Measurements from ENCODE around the gene TM7SF3.

TM7SF3 gene

DNA sequence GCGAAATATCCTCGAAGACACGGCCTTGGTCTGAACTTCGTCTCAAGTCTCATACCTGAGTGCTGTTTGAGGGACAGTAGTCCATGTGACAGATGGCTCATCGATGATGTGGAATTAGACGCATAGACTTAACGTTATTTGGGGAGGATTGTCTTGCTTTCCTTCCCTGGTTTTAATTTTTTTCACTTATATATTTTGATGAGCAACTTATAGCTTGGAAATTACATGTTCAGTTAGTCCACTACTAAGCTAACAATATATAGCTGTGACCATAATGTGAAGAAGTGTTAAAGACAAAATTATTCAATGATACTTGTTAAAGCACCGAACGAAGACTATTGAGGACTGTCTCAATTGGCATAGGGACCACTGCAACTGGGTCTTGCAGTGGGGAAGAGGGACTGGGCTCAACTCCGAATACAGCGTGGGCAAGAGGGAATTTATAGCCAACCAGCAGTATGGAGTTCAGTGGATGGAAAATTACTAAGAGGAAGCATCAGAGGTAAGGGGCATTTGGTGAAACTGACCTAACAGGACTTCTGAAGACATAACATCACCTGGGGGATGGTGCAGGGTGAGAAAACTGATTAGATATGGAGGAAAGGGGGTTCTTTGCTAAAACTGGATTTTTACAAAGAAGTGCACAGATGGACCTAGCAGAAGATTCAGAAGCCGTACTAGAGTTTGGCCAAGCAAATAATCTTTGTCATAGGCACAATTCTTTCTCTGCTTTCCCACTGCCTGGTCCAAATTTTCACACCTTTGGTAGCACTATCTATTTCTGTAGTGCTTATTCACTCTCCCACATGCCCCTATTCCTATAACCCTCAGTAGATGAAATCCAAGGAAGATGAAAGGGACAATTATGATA is 910 bp upstream of the TM7SF3 start:
- DNase-seq (ENCODE audit: low read depth) = no peak

DNA sequence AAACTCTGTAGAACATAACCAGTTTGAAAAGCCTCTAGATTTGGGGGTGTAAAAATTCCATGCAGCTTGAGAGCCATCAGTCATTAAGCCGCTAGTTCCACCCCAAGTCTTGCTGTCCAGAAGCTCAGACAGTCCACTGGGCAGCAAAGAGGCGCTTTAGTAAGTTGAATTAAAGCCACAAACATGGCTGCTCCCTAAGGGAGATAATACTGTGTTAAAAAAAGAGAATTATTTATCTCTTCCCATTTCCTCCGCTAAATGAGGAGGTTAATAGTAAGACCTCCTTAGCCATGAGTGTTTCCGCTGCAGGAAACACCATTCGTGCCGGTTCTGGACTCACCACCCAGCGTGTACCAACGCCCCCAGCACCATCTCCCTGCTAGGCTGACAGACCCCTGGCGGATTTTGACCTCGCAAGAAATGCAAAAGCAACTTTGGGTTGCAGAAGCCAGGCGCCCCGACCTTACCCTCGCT is 536 bp downstream of the TM7SF3 start:
- no peak for DNase-seq (ENCODE audit: low read depth)

DNA sequence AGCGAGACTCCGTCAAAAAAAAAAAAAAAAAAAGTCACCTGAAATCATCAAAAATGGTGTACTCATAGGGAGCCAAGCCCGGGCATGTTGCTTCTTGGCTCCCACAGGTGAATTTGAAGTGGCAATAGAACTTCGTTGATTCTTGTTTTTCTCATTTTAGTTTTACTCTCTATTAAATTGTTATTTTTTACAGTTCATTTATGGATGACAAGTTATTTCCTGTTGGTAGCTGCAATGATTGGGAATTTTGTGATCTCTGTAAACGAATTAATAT is 1.3 kb downstream of the TM7SF3 start:
- DNase-seq (ENCODE audit: low read depth) = no peak

DNA sequence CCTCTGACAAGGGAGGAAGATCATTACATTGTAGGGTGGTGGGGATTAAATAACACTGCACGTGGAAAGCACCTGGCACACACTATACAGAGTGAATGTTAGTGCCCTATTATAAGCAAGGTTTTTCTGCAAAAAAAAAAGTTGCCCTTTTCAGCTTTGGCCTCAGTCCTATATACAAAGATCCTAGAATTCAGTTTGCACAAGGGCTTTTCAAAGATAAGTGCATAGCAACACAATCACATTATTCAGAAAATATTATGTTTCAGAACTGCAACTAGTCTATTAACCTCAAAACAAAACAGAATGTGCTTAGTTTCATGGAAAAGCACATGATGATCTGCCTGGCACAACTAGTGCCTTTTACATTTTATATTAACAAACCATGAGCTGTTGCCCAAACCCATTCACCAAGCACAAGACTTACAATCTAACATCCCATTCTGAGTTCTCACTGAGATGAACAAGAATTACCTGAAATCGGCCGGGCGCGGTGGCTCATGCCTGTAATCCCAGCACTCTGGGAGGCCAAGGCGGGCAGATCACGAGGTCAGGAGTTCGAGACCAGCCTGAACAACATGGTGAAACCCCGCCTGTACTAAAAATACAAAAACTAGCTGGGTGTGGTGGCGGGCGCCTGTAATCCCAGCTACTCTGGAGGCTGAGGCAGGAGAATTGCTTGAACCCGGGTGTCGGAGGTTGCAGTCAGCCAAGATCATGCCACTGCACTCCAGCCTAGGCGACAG is 1.8 kb downstream of the TM7SF3 start:
- DNase-seq (ENCODE audit: low read depth) = no peak

DNA sequence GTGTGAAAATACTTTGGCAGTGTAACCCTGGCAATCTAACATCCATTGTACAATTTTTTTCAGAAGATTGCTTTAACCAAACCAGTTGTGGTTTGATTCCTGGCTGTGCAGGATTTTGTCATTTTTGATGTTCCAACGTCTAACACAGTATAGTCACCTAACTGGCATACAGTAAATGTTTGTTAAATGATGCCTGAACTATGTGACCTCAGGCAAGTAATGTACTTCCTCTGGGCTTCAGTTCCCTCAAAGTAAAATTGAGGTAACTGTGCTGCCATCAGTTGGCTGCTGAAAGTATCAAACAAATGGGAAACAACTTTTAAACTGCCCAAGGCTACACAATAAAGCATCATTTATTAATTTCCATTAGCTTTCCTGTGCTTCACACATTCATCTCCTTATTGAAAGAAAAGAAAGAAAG is 4.3 kb downstream of the TM7SF3 start:
- DNase-seq (ENCODE audit: low read depth) = no peak

DNA sequence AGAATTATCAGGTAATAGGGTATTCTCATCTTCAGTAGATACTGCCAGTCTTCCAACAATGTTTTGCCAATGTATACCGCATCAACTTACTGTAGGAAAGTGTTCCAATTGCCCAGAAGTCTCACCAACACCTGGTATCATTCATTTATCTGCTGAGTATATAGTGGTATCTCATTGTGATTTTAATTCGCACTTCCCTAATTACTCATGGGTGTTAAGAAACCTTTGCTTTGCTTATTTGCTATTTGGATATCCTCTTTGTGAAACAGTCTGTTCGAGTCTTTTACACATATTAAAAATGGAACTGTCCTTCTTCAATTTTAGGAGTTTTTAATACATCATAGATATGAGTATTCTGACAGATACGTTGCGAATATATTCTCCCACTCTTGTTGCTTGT is 6.1 kb downstream of the TM7SF3 start:
- DNase-seq (ENCODE audit: low read depth) = no peak

DNA sequence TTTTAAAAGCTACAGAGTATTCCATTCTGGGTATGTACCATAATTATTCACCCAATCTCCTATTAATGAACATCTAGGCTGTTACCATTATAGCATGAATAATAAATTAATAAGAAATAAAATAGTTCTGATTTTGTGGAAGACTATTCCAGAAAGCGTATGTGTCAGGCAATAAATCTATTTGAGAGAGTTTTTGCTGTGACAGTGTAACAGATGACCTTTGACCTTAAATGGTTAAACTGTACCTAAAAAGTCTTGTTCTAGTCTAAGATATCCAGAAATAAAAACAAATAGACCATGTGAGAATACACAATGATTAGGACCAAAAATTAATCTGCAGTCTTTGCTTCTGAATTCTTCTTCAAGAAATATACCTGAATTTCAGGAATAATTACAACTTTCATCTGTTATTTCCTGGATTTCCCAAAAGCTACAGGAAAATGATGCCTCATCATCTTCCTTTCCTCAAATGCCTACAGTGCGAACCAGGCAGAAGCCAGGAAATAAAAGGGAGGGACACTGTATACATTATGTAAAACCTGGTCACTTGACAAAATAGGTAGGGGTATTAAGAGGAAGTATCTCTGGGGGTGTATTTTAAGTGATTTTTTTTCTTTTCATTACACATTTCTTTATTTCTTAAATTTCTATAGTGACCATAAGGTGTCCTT is 7.3 kb downstream of the TM7SF3 start:
- DNase-seq (ENCODE audit: low read depth) = no peak

DNA sequence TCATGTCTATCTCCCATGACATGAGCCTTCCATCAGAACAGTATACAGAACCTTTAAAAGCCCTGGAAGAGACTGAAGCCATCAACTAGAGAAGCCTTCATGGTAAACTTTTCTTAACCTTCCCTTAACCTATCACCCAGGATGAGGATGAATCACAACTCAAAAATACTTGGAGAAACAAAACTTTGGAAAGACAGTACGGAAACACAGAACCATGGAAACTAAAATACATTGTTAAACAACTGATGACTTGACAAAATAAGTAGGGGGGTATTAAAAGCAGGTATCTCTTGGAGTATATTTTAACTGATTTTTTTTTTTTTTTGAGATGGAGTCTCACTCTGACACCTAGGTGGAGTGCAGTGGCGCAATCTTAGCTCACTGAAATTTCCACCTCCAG is 8.7 kb downstream of the TM7SF3 start:
- DNase-seq (ENCODE audit: low read depth) = no peak

DNA sequence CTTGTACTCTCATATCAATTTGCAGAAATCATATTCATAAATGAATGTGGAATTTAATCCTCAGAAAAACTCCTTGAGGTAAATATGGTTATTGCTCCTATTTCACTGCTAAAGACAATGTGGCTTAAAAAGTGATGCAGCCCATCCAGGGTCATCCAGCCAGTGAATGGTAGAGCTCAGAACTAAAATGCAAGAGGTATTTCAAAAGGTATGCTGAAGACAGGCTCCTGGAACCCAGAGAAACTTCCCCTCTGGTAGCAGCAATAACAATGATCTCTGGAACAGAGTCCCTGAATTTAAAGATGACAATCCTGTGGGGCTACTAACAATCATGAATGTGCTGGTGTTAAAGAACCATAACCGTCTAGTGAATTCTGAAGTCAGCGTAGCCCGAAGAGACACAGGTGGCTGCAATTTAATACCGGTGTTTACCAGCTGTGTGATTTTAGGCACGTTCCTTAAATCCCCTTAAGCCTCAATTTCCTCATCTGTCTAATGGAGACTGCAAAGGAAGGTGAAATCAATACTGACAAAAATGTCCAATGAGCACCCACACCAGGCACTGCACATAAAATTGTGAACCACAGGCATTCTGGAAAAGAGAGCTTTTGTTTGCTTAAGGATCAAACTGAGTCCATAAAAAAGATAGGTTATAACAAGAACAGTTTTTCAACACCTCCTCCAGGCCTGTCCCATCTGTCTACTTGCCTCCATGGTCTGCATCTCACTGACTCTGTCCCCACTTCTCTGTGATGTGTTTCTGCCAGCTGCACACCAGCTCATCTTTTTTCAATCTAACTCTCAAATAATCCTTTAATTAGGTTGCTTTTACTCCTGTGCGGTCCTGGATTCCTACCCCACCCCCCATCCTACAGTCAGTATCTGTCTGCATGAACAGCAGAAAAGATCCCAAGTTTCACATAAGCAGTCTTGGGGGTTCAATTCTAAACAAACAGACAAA is 10.5 kb downstream of the TM7SF3 start:
- no peak for DNase-seq (ENCODE audit: low read depth)

DNA sequence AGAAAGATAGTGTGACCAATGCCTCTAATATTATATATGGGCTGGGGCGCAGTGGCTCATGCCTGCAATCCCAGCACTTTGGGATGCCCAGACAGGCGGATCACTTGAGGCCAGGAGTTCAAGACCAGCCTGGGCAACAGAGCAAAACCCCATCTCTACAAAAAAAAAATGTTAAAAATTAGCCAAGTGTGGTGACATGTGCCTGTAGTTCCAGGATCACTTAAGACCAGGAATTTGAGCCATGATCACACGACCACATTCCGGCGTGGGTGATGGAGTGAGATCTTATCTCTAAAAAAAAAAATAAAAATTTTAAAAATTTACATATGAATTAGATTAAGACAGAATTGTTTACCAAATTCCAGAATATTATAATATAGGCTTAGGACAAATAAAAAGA is 12.0 kb downstream of the TM7SF3 start:
- DNase-seq (ENCODE audit: low read depth) = no peak

DNA sequence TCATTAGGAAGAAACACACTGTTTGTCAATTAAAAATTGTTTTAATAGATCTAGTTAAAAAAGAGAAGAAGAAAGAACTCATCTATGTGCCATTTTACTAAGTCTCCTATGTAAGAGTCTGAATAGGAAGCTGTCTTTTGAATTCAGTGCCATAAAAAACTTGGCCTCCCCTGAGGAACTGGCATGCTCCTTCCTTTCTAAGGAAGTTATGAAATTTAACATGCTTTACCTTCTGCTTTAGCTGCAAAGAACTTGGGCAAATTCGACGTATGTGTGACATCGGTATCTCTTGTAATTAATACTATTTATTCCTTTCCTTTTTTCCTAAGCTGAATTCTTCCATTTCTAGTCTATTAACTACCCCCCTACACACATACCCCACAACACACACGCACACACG is 12.5 kb downstream of the TM7SF3 start:
- no peak for DNase-seq (ENCODE audit: low read depth)

DNA sequence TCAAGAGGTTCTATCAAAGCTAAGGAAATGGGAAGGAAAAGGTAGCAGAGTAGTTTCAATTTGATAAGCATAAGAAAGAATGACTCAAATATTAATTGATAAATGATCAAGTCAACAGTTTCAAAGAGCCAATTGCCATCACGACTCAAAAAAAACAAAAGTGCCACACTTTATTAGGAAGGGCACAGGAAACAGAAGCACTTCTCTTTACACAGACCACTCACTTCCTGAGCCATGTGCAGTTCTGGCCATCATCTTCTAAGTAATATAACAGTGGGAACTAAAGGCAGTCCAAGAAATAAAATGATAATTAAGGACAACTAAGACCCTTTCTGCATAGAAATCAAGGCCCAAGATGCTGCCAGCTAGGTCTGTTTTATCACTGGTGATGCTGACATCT is 13.2 kb downstream of the TM7SF3 start:
- DNase-seq (ENCODE audit: low read depth) = no peak

DNA sequence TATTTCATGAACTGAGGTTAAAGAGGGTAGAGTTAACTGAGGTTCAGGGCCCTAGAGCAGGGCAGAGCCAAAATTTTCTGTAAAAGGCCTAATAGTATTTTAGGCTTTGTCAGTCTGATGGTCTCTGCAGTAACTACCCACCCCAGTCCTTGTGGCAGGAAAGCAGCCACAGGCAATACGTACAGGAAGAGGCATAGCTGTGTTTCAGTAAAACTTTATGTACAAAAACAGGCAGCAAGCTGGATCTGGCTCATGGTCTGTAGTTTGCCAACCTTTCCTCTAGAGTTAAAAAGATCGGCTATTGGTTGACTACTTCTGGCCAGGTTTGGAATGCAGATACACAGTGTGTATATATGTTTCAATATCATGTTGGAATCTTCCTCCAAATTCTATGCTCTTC is 17.2 kb downstream of the TM7SF3 start:
- DNase-seq (ENCODE audit: low read depth) = no peak

DNA sequence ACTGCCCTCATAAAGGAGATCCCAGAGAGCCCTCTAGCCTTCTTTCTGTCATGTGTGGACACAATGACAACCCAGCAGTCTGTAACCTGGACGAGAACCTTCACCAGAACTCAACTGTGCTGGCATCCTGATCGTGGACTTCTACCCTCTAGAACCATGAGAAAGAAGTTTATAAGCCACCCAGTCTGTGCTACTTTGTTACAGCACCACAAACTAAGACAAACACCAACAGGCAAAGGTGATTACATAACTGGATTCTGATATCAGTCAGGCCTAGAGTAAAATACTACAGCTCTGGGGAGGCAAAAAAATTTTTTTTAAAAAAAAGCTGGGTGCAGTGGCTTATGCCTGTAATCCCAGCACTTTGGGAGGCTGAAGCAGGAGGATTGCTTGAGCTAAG is 18.5 kb downstream of the TM7SF3 start:
- no peak for DNase-seq (ENCODE audit: low read depth)

DNA sequence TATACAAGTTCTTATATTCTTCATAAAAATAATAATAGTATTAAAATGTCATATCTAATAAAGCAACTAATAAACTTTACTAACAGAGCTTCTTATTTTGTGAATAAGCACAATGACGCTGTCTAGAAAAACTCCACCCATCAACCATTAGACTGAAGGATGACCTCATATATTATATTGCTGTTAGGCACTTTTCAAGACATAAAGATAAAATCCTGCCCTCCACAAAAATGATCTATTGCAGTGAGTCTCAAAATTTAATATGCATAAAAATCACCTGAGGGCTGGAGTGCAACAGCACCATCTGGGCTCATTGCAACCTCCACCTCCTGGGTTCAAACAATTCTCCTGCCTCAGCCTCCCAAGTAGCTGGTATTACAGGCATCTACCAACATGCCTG is 20.1 kb downstream of the TM7SF3 start:
- DNase-seq (ENCODE audit: low read depth) = no peak

DNA sequence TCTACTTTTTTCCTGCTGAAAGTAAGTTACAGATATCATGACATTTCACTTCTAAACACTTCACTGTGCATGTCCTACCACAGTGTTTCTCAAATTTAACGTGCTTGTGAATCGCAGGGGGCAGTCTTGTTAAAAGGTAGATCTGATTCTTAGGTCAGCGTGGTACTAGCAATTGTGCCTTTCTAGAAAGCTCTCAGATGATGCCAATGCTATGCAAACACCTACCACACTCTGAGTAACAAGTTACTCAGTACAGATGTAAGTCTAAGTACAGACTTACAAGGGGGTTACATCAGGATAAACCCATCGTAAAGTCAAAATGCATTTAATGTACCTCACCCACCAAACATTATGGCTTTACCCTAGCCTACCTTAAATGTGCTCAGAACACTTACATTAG is 22.4 kb downstream of the TM7SF3 start:
- DNase-seq (ENCODE audit: low read depth) = no peak

DNA sequence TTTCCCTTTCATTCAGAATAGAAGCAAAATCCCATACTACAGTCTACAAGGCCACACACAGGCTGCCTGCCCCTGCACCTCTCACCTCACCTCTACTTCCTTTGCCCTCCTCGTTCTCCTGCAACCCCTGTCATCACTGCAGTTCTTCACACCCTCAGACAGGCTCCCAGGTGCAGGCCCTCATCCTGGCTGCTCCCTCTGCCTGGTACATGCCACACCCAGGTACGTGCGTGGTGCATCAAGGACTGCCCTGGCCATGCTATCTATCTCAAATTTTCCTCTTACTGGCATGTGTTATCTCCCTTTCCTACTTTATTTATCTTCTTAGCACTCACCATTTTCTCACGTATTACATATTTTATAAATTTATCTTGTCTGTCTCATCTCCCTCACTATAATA is 24.3 kb downstream of the TM7SF3 start:
- DNase-seq (ENCODE audit: low read depth) = no peak

DNA sequence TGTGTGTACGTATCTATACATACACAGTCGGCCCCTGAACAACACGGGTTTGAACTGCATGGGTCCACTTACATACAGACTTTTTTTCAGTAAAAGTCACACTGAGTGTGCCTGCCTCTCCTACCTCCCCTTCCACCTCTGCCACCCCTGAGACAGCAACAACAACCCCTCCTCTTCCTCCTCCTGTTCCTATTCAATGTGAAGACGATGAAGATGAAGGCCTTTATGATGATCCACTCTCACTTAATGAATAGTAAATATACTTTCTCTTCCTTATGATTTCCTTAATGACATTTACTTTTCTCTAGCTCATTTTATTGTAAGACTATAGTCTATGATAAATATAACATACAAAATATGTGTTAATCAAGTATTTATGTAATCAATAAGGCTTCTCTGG is 25.5 kb downstream of the TM7SF3 start:
- DNase-seq (ENCODE audit: low read depth) = no peak

DNA sequence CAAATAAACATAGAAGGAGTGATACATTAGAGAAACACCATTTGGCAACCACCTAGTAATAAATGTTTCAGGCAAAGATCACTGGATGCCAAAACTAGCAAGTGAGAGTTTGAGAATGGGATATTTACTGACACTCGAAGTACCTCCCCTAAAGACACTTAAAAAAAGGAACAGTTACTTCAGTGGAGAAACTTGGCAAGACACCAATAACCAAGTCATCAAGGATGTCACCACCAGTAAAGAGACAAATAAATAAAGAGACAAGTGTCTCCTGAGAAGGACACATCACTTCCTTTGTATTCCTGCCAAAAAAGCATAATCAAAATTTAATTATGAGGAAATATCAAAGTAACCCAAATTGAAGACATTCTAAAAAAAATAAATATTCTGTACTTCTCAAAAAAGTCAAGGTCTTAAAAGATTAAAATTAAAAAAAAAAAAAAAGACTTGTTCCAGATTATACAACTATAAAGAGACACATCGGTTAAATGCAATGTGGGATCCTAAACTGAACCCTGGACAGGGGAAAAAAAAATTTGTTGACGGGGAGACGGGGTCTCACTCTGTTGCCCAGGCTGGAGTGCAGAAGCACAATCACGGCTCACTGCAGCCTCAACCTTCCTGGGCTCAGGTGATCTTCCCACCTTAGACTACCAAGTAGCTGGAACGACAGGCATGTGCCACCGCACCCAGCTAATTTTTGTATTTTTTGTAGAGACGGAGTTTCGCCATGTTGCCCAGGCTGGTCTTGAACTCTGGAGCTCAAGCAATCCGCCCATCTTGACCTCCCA is 26.4 kb downstream of the TM7SF3 start:
- no peak for DNase-seq (ENCODE audit: low read depth)

DNA sequence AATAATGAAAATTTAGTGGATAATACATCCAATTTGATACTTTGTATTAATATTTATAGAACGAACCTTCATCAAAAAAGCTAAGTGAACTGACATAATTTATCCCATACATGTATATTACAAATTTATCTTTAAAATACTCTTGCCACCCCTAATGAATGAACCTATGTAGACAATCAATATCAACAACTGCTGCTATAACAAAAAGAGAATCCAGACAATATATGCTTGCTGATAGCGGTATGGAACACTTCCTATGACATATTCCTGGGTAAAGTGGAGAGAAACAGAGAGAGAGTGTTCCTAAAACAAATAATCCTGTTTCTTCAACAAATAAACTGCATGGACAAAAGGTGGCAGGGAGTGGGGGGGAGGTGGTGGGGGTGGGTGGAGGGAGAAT is 31.3 kb downstream of the TM7SF3 start:
- DNase-seq (ENCODE audit: low read depth) = no peak

DNA sequence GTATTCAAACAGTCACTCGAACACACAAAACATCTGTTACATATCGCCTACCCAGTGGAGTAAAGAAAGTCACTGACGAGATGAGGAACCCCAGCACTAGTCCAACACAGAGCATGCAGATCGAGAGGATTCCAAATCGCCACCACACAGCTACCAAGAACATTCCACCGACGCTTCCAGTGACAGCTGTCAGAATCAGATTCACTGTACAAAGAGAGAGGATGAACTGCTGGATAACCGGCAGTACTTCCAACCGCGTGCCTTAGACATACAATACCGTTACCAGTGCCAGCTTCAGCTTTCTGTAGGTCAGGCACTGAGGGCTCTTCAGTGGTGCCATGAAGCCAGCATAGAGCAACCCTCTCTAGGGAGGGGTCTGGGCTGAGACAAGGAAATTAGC is 34.5 kb downstream of the TM7SF3 start:
- no peak for DNase-seq (ENCODE audit: low read depth)
